Heart right ventricle (tissue), 16 donors: ENCODE data around the gene DHX8. TPM values are rescaled to one million over a fixed set of nuclear protein-coding genes. Genes with fewer than 3 reads are reported as not detected.

Experiments
- ATAC-seq, 8 donors: fragments of 200-7000 bp; cut with Tn5 transposase; one replicate each; pipeline ENCODE4 v1.9.1; 2020; ENCODE audit warnings: mild to moderate bottlenecking in 8 of 8, moderate library complexity in 8 of 8, moderate number of reproducible peaks in 1 of 8
- DNase-seq, 2 donors: peaks; one replicate each; pipeline ENCODE4 v3.0.0-alpha.2; 2020
- H3K27ac ChIP-seq, 10 donors: fragments of 200-600 bp; sonication (generic) in 2 of 10; one replicate each; pipeline versions ENCODE4 v1.5.0 to v1.8.0; 2020 to 2022; ENCODE audit warnings: mild to moderate bottlenecking in 3 of 10
- H3K27me3 ChIP-seq, 7 donors: fragments of 200-600 bp; one replicate each; pipeline ENCODE4 v1.8.0; 2021 to 2022; ENCODE audit warnings: mild to moderate bottlenecking in 2 of 7
- H3K36me3 ChIP-seq, 9 donors: fragments of 200-600 bp; sonication (generic) in 1 of 9; one replicate each; pipeline versions ENCODE4 v1.5.0 to v1.8.0; 2020 to 2022; ENCODE audit warnings: mild to moderate bottlenecking in 2 of 9
- H3K4me1 ChIP-seq, 9 donors: fragments of 200-600 bp; sonication (generic) in 1 of 9; one replicate each; pipeline versions ENCODE4 v1.5.0 to v1.8.0; 2020 to 2022; ENCODE audit warnings: mild to moderate bottlenecking in 4 of 9
- H3K4me3 ChIP-seq, 10 donors: fragments of 200-600 bp; sonication (generic) in 2 of 10; one replicate each; pipeline versions ENCODE4 v1.5.0 to v1.8.0; 2020 to 2022; ENCODE audit warnings: mild to moderate bottlenecking in 7 of 10, moderate library complexity in 2 of 10
- H3K9me3 ChIP-seq, 11 donors: fragments of 200-600 bp in 10 of 11; sonication (generic) in 2 of 11; one replicate each; pipeline versions ENCODE4 v1.5.0 to v1.8.0; 2013 to 2022; ENCODE audit warnings: mild to moderate bottlenecking in 2 of 11, control low read depth in 1 of 11, moderate library complexity in 1 of 11
- CTCF ChIP-seq, 9 donors: fragments of 200-600 bp; sonication (generic) in 2 of 9; IDR thresholded peaks; one replicate each; pipeline versions ENCODE4 v1.5.0 to v1.8.0; 2021 to 2022; ENCODE audit warnings: antibody characterized with exemption in 9 of 9, mild to moderate bottlenecking in 5 of 9, moderate library complexity in 1 of 9
- WGBS, 2 donors: extraction: QIAGEN DNeasy Blood & Tissue Kit; methylation state at CpG; one replicate each; pipeline ENCODE4 v1.1.7; 2013; ENCODE audit warnings: inconsistent platforms in 1 of 2; 5-methylcytosine and 5-hydroxymethylcytosine counted together
- intact Hi-C, 10 donors: fragments of 100-400 bp; cut with DNase I; formaldehyde crosslinking; loops; one replicate each; pipeline versions ENCODE4 v1.11.1 to v1.14.2; 2022
- polyA plus RNA-seq, 2 donors: library from polyadenylated mRNA; stranded (reverse); fragments of 200-250 nt; gene quantifications; one replicate each; pipeline ENCODE4 v1.2.3, GENCODE V29; 2013
- total RNA-seq, 10 donors: library from RNA; stranded (reverse); fragmentation: NEBNext Ultra II Directional in 3 of 10; extraction: Animal tissue kit (Norgen Biotek cat#: 25700) in 3 of 10; gene quantifications; one replicate each; pipeline versions ENCODE4 v1.2.1 to v1.2.4, GENCODE V29; 2021 to 2023
- donor health status: Arrhythmogenic right ventricular cardiomyopathy.
- donor health status: ischemic (EF 13 %, LVEDD 7.1; RV severe dilation, severe dysfunction).
- donor health status: healthy with polysubstance abuse.
- donor health status: DM: no; HTN: yes; CAD: no.
- donor health status: DM: no; HTN: no; CAD: no.
- donor health status: ischemic (EF 25% LVEDD 6.9; RV normal size, moderate dysfunction).
- donor health status: ischemic (EF 25% LVEDD 5.7; RV mildly dilated, moderate dysfunction).
- donor health status: healthy.
- donor health status: DM: yes; HTN: yes; CAD: no.
- donor health status: Ischemic cardiomyopathy.
- donor health status: ischemic (EF 35%, LVEDD 5.7; RV mildly dilated, moderate dysfunction).
- donor health status: nonischemic (EF 11% LVEDD 7.7; RV severe dilation, severe dysfunction).
- donor health status: DM: yes; HTN: yes; CAD: no.
- donor health status: PGD.
- donor health status: ischemic (EF 29% LVEDD 5.4; RV normal size, mild dysfunction).
- donor health status: nonischemic (EF 23%, LVEDD 6.1; RV moderate dilation, normal function).

The DHX8 gene
- total and polyA plus RNA-seq, 12 donors: 19.2 to 42.0 (median 28.4) TPM

- H3K4me1 ChIP-seq: peaks cover 12 to 47% (median 39%) of the 10 kb centered on the region in 9 donors
- DNase-seq (no peak), ATAC-seq (no peak)
- 93 to 95% methylated on average over 20 of the region's 20 CpGs for WGBS, 2 donors
- no peaks in the 10 kb centered on the region for H3K9me3 ChIP-seq
- peak overlapping the region in 8 of 10 donors; percentile 4 to 86 (median 64) for H3K27ac ChIP-seq
- no peak overlapping the region for H3K4me3 ChIP-seq
- no peaks in the 10 kb centered on the region for H3K27me3 ChIP-seq
- peaks cover 0 to 41% (median 8%) of the 10 kb centered on the region in 9 donors for H3K36me3 ChIP-seq
- intact Hi-C loops: no loop called here
- TF ChIP-seq CTCF (IDR thresholded peaks at IDR 0.05): no peak
Observed at GRCh38 chr17:43528988-43529814, 45.4 kb downstream of the DHX8 start.

GRCh38 chr17:43529947-43530287 lies 46.1 kb downstream of the DHX8 start:
- DNase-seq (no peak), ATAC-seq (peak in 6 of 8 donors; percentile 1 to 15 (median 2))
- Histone ChIP-seq H3K27me3 (no peaks in the 10 kb centered on the region), H3K4me1 (peaks cover 12 to 47% (median 39%) of the 10 kb centered on the region in 9 donors), H3K4me3 (peak overlapping the region in 5 of 10 donors; percentile 15 to 44 (median 31)), H3K9me3 (no peaks in the 10 kb centered on the region), H3K27ac (peak overlapping the region in 9 of 10 donors; percentile 19 to 86 (median 72)), H3K36me3 (peaks cover 0 to 33% (median 1%) of the 10 kb centered on the region in 9 donors)
- 49 to 63% methylated on average over 6 of the region's 6 CpGs for WGBS, 2 donors
- intact Hi-C loops: no loop called here
- TF ChIP-seq CTCF (IDR thresholded peaks at IDR 0.05): no peak

GRCh38 chr17:43530288-43531081 lies 46.7 kb downstream of the DHX8 start:
- ATAC-seq: peak; percentile 68 to 85 (median 80)
- Histone ChIP-seq H3K27me3 (no peaks in the 10 kb centered on the region), H3K4me1 (peaks cover 12 to 47% (median 39%) of the 10 kb centered on the region in 9 donors), H3K36me3 (peaks cover 0 to 28% (median 0%) of the 10 kb centered on the region in 9 donors), H3K4me3 (peak overlapping the region in 7 of 10 donors; percentile 2 to 44 (median 31)), H3K27ac (peak overlapping the region in 9 of 10 donors; percentile 19 to 86 (median 72)), H3K9me3 (no peaks in the 10 kb centered on the region)
- TF ChIP-seq CTCF (IDR thresholded peaks at IDR 0.05): no peak
- DNase-seq: peak; percentile 60 to 84
- 8 to 9% methylated on average over 23 of the region's 23 CpGs for WGBS, 2 donors
- intact Hi-C loops: no loop called here

- Histone ChIP-seq H3K27me3 (no peaks in the 10 kb centered on the region), H3K36me3 (peaks cover 0 to 22% (median 0%) of the 10 kb centered on the region in 9 donors), H3K4me3 (peak overlapping the region in 5 of 10 donors; percentile 30 to 44 (median 40)), H3K4me1 (peaks cover 12 to 47% (median 36%) of the 10 kb centered on the region in 9 donors), H3K9me3 (no peaks in the 10 kb centered on the region), H3K27ac (peak overlapping the region in 9 of 10 donors; percentile 19 to 86 (median 72))
- ATAC-seq: no peak
- DNase-seq: no peak
- WGBS, 2 donors: 28 to 34% methylated on average over 3 of the region's 3 CpGs
- intact Hi-C loops: no loop called here
- TF ChIP-seq CTCF (IDR thresholded peaks at IDR 0.05): no peak
Observed at GRCh38 chr17:43531082-43531378, 47.3 kb downstream of the DHX8 start.
